Spinal cord (tissue), 10 donors: Measurements from ENCODE around the gene MMP23B. TPM values are rescaled to one million over a fixed set of nuclear protein-coding genes. Genes with fewer than 3 reads are reported as not detected.

Experiments
- DNase-seq, 6 donors: peaks; one replicate each; pipeline versions ENCODE4 v3.0.0 to v3.0.0-alpha.2; 2013 to 2015; ENCODE audit warnings: low spot score in 6 of 6, low read depth in 4 of 6
- H3K27ac ChIP-seq: one replicate; pipeline ENCODE4 v1.5.1; 2013; ENCODE audit warnings: low read depth, low read length, control low read depth
- H3K27me3 ChIP-seq: one replicate; pipeline ENCODE4 v1.6.1; 2013; ENCODE audit warnings: low read length; ENCODE audit not compliant: control insufficient read depth, insufficient read depth
- H3K36me3 ChIP-seq: one replicate; pipeline ENCODE4 v1.6.1; 2013; ENCODE audit warnings: low read length; ENCODE audit not compliant: control insufficient read depth, insufficient read depth
- H3K4me1 ChIP-seq: one replicate; pipeline ENCODE4 v1.6.1; 2013; ENCODE audit warnings: low read length; ENCODE audit not compliant: control insufficient read depth, insufficient read depth
- H3K4me3 ChIP-seq: one replicate; pipeline ENCODE4 v1.5.1; 2013; ENCODE audit warnings: low read depth, low read length, control low read depth
- H3K9me3 ChIP-seq: one replicate; pipeline ENCODE4 v1.6.1; 2013; ENCODE audit warnings: low read length; ENCODE audit not compliant: control insufficient read depth, insufficient read depth
- WGBS: methylation state at CpG from one replicate; pipeline ENCODE4 v1.1.5; 2013; ENCODE audit warnings: missing lambda C conversion rate; ENCODE audit not compliant: insufficient coverage; 5-methylcytosine and 5-hydroxymethylcytosine counted together
- polyA plus RNA-seq, 2 donors: library from polyadenylated mRNA; unstranded; fragments of 120-200 nt; gene quantifications; one replicate each; pipeline ENCODE4 v1.2.1, GENCODE V29; 2013; ENCODE audit not compliant: insufficient read length in 2 of 2
- total RNA-seq, 2 donors: library from RNA; depleted of rRNA in 1 of 2; stranded (reverse); fragments of 120-200 nt in 1 of 2; fragments of >200 nt in 1 of 2; gene quantifications; one replicate each; pipeline versions ENCODE4 v1.2.3 to v1.2.4, GENCODE V29; 2013 to 2014
- donor health status: healthy.

The MMP23B gene
- total and polyA plus RNA-seq, 4 donors: 2.6 to 13.2 (median 7.2) TPM

- 14% methylated on average over 8 of the region's 16 CpGs for WGBS
- Histone ChIP-seq H3K4me3 (no peak overlapping the region), H3K27ac (no peak overlapping the region), H3K9me3 (no peaks in the 10 kb centered on the region), H3K27me3 (peaks cover 31% of the 10 kb centered on the region), H3K4me1 (peaks cover 46% of the 10 kb centered on the region), H3K36me3 (peaks cover 15% of the 10 kb centered on the region)
- DNase-seq: no peak
Observed at GRCh38 chr1:1597275-1597930, 34.6 kb upstream of the MMP23B start.

DNA sequence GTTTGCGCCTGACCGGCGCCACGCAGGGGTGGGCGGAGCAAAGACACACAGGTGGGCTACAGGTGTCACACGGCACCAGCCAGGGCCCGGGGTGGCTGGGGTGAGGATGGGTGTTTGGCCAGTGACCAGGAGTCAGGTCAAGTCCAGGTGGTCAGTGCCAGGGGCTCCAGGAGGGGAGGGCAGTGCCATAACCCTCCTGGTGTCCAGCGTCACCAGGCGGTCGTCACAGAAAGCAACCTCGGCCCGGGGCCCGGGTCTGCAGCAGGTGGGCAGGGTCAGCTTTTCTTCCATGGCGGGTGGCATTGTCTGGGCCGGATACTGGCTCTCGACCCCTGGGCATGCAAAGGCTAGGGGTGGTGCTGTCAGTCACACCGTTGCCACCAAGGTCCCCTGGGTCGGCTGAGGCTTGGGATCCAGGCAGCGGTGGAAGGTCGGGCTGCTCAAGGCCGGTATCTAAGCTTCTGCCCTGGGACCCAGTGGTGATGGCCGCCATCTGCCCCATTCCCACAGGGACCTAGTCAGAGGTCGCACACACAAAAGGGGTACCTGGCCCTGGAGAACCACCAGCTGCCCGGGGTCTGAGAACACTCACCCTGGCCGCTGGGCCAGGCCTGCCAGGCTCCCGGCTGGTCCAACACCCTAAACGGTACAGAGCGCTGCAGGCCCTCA, 33.8 kb upstream of the MMP23B start:
- WGBS: 86% methylated on average over 28 of the region's 28 CpGs
- Histone ChIP-seq H3K27me3 (peaks cover 31% of the 10 kb centered on the region), H3K36me3 (peaks cover 21% of the 10 kb centered on the region), H3K27ac (no peak overlapping the region), H3K9me3 (no peaks in the 10 kb centered on the region), H3K4me1 (peaks cover 46% of the 10 kb centered on the region), H3K4me3 (no peak overlapping the region)
- no peak for DNase-seq

- Histone ChIP-seq H3K4me3 (no peak overlapping the region), H3K9me3 (no peaks in the 10 kb centered on the region), H3K27ac (no peak overlapping the region), H3K36me3 (peaks cover 25% of the 10 kb centered on the region), H3K4me1 (peaks cover 46% of the 10 kb centered on the region), H3K27me3 (peaks cover 31% of the 10 kb centered on the region)
- no peak for DNase-seq
- 85% methylated on average over 13 of the region's 13 CpGs for WGBS
Observed at GRCh38 chr1:1598720-1599029, 33.3 kb upstream of the MMP23B start.

- H3K27me3 ChIP-seq: peaks cover 31% of the 10 kb centered on the region
- 3% methylated on average over 111 of the region's 111 CpGs for WGBS
- H3K27ac ChIP-seq: no peak overlapping the region
- H3K36me3 ChIP-seq: peaks cover 30% of the 10 kb centered on the region
- peak overlapping the region; percentile 21 for H3K4me3 ChIP-seq
- peaks cover 46% of the 10 kb centered on the region for H3K4me1 ChIP-seq
- no peaks in the 10 kb centered on the region for H3K9me3 ChIP-seq
- DNase-seq: peak in 3 of 6 donors; percentile 36 to 77 (median 63)
Observed at GRCh38 chr1:1599030-1599934, 32.7 kb upstream of the MMP23B start.

GRCh38 chr1:1599935-1600860, 31.8 kb upstream of the MMP23B start, which contains the start of gene FNDC10:
FNDC10 (minus strand) TSS chr1:1600135; CDS start chr1:1600015, 120 bp downstream.
- peaks cover 46% of the 10 kb centered on the region for H3K4me1 ChIP-seq
- no peak within 1 kb of the TSS for H3K27ac ChIP-seq
- under 1% methylated on average over 103 of the region's 125 CpGs for WGBS
- peaks cover 32% of the 10 kb centered on the region for H3K36me3 ChIP-seq
- H3K9me3 ChIP-seq: no peaks in the 10 kb centered on the region
- peaks cover 31% of the 10 kb centered on the region for H3K27me3 ChIP-seq
- H3K4me3 ChIP-seq: peak within 1 kb of the TSS; percentile 21
- DNase-seq: peak in 3 of 6 donors; percentile 31 to 67 (median 51)

DNA sequence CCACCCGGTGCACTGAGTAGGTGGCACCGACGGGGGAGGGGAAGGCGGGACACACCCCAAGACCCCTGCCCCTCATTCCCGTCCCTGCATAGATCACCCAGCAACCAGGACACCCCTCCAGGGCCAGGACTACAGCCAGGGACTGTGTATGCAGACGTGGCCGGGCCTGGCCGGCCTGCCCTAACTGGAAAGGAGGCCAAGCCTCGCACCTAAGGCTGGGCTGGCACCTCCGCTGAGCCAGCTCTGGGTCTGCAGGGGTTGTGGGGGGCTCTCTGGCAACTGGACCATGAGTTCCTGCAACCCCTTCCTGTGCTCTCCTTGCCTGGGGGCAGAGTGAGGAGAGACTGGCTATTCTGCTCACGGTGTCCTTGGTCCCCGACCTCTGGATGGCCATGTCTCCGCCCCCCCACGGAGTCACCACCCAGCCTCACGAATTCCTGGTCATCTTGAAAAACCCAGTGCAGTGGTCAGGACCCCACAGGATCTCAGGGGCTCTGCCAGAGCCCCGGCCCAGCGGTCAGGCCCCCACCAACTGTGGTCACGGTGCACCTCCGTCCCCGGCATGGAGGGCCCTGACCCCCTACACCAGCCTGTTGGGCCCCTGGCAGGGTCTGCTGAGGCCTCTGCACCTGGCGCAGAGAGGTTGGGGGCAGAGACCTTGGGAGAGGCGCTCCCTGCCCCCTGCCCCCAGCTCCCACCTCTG, 31.0 kb upstream of the MMP23B start:
- Histone ChIP-seq H3K4me1 (peaks cover 46% of the 10 kb centered on the region), H3K9me3 (no peaks in the 10 kb centered on the region), H3K27ac (no peak overlapping the region), H3K36me3 (peaks cover 32% of the 10 kb centered on the region), H3K27me3 (peaks cover 31% of the 10 kb centered on the region), H3K4me3 (peak overlapping the region; percentile 18)
- no peak for DNase-seq
- 75% methylated on average over 13 of the region's 22 CpGs for WGBS

GRCh38 chr1:1601564-1602303, 30.2 kb upstream of the MMP23B start:
- DNase-seq: no peak
- H3K4me1 ChIP-seq: peaks cover 46% of the 10 kb centered on the region
- H3K27me3 ChIP-seq: peaks cover 27% of the 10 kb centered on the region
- no peaks in the 10 kb centered on the region for H3K9me3 ChIP-seq
- no peak overlapping the region for H3K27ac ChIP-seq
- no peak overlapping the region for H3K4me3 ChIP-seq
- peaks cover 33% of the 10 kb centered on the region for H3K36me3 ChIP-seq
- 86% methylated on average over 14 of the region's 15 CpGs for WGBS

DNA sequence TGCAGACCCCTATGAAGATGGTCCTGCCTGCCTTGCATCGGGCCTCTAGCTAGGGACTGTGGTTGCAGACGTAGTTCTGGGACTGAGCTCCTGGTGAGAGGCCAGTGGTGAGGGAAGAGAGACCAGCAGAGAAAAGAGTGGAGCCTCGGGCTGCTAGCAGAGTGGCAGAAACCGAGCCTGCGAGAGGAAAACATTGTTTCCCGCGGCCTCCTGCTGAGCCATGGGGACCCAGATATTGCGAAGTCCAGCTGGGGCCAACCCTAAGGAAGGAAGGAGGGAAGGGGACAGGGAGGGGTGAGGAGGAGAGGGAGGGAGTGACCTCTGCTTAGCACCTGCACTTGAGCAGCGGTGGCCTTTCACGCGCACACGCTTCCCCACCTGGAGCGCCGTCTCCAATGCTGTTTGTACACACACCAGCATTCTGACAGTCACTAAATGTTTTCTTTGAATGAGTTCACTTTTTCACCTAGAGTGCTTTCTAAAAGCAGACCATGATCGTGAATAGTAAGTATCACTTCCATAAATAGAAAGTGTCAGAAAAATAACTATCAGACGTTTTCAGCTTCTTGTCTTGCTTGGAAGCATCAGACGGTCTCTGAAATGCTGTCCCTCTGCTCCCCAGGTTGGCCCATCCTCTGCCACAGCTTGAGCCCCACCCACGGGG, 29.5 kb upstream of the MMP23B start:
- H3K4me1 ChIP-seq: peaks cover 41% of the 10 kb centered on the region
- H3K9me3 ChIP-seq: no peaks in the 10 kb centered on the region
- no peak overlapping the region for H3K4me3 ChIP-seq
- no peak overlapping the region for H3K27ac ChIP-seq
- peaks cover 36% of the 10 kb centered on the region for H3K36me3 ChIP-seq
- DNase-seq: no peak
- H3K27me3 ChIP-seq: peaks cover 23% of the 10 kb centered on the region
- WGBS: 43% methylated on average over 8 of the region's 18 CpGs
